Activated CD4-positive, alpha-beta T cell treated with anti-CD3 and anti-CD28 coated beads for 24 hours (primary cell): Measurements from ENCODE around the gene KCNK7.
"Not testable (repeated sequence)": the region's sequence is repeated elsewhere in the genome, so short reads cannot be mapped to it uniquely, and the experiment has no call there.

Experiments used
- DNase-seq, 2 donors: peaks; one replicate each; pipeline ENCODE4 v3.0.0-alpha.2; 2020; ENCODE audit warnings: low read depth in 2 of 2

KCNK7 gene, protein sequence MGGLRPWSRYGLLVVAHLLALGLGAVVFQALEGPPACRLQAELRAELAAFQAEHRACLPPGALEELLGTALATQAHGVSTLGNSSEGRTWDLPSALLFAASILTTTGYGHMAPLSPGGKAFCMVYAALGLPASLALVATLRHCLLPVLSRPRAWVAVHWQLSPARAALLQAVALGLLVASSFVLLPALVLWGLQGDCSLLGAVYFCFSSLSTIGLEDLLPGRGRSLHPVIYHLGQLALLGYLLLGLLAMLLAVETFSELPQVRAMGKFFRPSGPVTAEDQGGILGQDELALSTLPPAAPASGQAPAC

DNA sequence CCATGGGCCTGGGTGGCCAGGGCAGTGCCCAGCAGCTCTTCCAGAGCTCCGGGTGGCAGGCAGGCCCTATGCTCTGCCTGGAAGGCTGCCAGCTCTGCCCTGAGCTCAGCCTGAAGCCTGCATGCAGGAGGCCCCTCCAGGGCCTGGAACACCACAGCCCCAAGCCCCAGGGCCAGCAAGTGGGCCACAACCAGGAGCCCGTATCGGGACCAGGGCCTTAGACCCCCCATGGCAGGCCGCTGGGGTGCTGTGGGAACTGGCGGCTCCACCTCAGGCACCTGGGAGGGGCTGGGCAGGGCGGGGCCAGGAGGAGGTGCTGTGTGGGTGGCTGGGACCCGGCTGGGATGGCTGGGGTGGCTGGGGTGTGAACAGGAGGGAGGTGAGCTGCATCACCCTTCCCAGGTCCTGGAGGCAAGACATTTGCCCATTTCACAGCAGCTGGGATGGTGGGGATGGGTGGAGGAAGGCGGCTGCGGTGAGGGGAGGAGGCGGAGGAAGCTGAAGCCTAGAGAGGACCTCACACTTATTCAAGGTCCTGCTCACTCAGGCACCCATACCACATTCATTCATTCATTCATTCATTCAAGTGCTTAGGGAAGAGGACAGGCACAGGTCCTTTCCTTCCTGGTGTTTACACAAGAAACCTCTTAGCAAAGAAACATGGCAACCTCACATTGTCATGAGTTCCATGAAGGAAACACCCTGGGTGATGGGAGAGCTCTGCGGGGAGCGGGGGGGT lies at the start of gene KCNK7:
KCNK7 (minus strand) TSS at position 258 of the 739 bp plus-strand sequence; CDS start at position 230, 28 bp downstream.
- no peak for DNase-seq

DNA sequence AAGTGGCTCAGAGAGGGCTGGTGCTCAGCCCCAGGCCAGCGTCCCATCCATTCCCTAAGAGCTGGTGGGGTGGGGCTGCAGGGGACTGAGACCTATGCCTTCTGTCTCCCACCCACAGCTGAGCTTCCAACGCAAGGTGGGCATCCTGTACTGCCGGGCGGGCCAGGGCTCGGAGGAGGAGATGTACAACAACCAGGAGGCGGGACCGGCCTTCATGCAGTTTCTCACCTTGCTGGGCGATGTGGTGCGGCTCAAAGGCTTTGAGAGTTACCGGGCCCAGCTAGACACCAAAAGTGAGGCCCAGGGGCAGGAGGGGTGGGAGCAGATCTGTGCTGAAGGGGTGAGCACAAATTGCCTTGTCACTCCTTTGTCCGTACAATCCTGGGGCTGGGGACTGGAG lies 49.2 kb upstream of the KCNK7 start:
- DNase-seq = no peak

DNA sequence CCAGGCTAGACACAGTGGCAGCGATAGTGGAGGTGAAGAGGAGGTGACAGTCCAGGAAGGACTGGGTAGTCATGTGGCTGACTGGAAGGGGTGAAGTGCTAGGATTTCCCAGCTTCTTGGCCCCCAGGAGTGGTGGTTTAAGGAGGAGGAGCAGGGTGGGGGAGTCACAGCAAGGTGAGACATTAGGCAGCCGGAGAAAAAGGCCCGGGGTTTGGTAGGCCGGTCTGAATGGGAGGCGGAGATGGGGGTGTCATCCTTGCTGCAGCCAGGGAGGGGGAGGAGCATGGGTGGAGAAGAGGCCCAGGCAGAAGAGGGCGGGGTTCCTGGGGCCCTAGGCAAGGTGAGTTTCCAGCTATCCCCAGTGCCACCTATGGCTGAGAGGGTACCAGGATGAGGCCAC lies 48.4 kb upstream of the KCNK7 start:
- no peak for DNase-seq

DNA sequence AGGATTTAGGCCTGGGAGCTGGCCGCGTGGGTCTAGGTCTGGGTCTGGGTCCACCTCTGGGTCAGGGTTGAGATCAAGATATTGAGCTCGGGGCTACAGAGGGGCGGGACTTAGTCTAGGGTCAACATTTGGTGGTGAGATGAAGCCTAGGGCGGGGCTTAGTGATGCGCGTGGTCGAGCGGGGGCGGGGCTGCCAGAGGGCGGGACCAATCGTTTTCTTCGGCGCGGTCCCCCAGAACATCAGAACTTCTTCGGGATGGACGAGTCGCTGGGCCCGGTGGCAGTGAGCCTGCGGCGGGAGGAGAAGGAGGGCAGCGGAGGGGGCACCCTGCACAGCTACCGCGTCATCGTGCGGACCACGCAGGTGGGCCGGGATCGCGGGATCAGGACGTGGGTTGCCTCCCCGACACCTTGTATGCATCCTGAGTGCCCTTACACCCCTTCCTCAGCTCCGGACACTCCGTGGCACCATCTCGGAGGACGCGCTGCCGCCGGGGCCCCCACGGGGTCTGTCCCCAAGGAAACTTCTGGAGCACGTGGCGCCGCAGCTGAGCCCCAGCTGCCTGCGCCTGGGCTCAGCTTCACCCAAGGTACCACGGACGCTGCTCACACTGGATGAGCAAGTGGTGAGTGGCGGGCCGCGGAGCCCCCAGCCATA lies 46.5 kb upstream of the KCNK7 start:
- no peak for DNase-seq

DNA sequence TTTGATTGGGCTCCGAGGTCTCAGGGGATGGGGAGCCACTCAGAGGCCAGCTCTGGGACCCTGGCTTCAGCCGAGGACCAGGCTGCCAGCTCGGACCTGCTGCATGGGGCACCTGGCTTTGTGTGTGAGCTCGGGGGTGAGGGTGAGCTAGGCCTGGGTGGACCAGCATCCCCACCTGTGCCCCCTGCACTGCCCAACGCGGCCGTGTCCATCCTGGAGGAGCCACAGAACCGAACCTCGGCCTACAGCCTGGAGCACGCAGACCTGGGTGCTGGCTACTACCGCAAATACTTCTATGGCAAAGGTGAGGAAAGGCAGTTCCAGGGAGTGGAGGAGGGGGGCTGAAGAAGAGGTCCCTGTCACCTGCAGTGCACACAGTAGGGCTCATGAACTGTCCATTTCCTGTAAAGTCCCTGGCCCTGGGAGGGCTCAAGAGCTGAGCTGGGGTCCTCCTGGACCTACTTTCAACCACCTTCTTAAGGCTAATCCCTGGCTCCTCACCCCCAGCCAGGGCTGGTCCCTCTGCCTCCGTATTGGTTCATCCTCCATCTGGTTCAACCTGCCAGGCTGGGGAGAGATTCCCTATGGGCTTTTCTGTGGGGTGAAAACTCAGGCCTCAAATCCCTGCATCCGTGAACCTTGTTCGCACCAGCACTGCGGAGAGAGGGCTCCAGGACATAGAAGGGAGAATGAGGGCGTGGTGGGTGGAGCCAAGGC lies 45.9 kb upstream of the KCNK7 start:
- no peak for DNase-seq

DNA sequence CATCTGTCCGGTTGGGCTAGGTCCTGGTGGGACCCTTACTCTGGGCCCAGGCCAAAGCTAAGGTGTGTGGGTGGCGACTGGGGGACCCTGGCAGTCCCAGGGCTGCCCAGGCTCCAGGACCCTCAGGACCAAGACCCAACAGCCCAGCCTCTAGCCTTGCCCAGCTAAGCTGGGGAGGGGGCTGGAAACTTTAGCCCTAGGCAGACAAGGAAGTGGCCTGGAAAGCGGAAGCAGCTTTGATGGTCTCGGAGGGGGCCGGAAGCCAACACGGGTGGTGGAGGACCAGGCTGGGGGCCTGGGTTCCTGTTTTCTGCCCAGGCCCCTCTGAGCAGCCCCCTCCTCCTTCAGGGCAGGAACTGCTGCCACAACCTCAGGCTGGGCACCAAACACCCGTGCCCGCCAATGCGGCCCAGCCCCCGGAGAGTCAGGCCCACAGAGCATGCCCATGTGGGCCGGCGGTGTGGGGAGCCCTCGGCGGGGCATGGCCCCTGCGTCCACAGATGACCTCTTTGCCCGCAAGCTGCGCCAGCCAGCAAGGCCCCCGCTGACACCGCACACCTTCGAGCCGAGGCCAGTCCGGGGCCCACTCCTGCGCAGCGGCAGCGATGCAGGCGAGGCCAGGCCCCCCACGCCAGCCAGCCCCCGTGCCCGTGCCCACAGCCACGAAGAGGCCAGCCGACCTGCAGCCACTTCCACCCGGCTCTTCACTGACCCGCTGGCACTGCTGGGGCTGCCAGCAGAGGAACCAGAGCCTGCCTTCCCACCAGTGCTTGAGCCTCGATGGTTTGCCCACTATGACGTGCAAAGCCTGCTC lies 45.1 kb upstream of the KCNK7 start:
- DNase-seq = no peak

DNA sequence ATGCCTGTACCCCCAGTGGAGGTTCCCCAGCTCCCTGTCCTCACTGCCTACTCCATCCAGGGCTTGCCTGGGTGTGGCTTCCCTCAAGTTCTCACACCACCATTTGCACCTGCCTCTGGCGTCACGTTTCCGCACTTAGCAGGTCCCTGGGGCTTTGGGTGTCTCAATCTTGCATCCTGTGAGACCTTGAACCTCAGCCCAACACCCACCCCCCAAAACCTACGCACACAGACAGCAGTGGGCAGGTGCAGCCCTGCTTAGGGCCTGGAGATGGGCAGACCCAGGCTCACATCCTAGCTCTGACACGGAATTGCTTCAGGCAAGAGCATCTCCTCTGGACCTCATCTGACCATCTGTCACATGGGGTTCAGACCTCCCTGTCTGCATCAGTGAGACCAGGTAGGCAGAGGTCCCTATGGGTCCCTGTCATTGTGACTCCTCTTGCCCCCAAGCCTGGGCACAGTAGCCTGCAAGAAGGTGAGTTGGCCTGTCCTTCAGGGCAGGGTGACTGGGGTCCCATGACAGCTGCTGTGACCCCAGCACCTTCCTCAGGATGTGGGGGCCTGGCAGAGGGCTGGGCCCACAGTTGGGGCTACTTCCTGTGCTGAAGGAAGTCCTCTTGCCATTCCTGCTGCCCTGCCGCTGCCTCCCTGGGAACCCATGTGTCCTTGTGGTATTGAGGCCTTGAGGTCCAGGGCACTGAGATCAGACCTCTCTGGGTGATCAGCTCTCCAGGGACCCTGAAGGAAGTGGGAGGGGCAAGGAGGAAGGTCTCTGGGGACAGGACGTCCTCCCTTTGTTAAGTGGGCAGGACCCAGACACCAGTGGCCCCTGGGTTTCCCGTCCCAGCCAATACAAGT lies 44.3 kb upstream of the KCNK7 start:
- DNase-seq = no peak

DNA sequence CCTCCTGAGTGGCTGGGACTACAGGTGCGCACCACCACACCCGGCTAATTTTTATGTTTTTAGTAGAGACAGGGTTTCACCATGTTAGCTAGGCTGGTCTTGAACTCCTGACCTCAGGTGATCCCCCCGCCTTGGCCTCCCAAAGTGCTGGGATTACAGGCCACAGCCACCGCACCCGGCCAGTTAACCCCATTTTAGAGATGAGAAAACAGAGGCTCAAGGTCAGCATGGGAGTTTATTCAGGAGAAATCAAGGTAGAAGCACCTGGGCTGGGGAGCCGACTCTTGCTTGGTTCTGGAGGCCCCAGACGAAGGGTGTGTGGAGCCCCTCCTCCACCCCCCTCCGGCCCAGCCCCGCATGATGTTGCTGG lies 43.6 kb upstream of the KCNK7 start:
- not testable (repeated sequence) for DNase-seq

DNA sequence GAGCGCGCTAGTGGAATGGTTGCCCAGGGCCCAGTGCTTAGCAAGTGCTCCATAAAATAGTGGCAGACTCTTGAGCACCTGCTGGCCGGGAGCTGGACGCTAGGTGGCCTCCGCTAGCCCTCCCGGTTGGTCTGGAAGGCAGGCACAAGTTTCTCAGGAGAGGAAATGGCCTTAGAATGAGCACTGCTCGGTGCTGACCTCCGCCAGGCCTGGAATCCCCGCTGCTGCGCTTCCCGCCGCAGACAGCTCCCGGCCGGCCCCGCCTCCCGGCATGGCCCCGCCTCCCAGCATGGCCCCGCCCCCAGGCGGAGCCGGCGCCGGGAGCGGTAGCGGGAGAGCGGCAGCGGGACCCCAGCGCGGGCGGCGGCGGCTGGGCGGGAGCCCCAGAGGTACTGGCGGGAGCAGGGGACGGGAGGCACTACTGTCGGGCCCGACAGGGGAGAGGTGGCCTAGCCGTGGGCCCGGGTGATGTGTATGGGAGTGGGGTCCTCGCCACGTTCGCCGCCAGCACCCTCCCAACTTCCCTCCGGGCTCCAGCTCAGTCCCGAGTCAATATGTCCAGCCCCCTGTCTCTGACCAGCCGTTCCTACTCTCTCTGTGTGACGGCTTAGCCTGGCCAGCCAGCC lies 42.3 kb upstream of the KCNK7 start, which contains the start of gene SIPA1:
SIPA1 (plus strand) TSS at position 308 of the 626 bp plus-strand sequence. CDS start 2,821 bp downstream, outside the sequence.
- peak; percentile 62 to 67 for DNase-seq

DNA sequence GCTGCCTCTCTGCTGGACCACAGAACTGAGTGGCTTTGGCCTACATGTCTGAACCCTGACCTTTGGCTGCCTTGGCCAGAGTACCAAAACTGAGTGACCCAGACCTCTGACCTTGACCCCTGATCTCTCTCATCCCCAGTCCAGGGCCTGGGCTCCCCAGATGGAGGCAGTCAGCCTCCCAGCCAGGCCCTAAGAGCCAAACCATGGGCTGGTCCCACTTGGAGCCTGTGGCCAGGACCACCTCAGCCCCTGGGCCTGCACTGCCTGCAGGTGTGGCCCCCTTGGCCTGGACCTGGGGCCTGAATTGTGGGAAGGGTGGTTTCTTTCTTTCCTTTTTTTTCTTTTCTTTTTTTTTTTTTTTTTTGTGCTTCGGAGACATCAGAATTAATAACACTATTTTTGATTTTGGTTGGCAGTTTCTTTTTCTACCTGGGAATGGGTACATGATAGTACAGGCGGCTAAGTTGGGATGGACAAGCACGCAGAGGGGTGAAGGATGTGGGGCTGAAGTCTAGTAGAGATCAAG lies 41.5 kb upstream of the KCNK7 start:
- DNase-seq = no peak

DNA sequence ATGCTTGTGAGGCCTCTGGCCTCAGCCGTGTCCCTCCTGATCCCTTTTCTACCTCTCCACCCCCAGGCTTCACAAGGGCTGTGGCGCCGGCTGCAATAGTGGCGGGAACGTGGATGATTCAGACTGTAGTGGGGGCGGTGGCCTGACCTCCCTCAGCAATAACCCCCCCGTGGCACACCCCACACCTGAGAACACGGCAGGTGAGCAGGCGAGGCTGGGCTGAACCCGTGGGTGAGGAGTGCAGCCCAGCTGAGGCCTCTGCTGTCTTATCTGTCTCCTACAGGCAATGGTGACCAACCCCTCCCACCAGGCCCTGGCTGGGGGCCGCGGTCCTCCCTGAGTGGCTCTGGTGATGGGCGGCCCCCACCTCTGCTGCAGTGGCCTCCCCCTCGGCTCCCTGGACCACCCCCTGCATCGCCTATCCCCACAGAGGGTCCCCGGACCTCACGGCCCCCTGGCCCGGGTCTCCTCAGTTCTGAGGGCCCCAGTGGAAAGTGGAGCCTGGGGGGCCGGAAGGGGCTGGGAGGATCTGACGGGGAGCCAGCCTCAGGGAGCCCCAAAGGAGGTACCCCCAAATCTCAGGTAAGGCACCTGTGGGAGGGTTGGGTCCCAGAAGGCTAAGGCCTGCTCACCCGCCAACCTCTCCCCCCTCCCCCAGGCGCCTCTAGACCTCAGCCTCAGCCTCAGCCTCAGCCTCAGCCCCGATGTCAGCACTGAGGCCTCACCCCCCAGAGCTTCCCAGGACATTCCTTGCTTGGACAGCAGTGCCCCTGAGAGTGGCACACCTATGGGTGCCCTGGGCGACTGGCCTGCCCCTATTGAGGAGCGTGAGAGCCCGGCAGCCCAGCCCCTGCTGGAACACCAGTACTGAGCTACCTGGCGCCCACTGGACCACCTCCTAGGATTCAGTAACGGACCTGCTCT lies 40.8 kb upstream of the KCNK7 start:
- DNase-seq = no peak

DNA sequence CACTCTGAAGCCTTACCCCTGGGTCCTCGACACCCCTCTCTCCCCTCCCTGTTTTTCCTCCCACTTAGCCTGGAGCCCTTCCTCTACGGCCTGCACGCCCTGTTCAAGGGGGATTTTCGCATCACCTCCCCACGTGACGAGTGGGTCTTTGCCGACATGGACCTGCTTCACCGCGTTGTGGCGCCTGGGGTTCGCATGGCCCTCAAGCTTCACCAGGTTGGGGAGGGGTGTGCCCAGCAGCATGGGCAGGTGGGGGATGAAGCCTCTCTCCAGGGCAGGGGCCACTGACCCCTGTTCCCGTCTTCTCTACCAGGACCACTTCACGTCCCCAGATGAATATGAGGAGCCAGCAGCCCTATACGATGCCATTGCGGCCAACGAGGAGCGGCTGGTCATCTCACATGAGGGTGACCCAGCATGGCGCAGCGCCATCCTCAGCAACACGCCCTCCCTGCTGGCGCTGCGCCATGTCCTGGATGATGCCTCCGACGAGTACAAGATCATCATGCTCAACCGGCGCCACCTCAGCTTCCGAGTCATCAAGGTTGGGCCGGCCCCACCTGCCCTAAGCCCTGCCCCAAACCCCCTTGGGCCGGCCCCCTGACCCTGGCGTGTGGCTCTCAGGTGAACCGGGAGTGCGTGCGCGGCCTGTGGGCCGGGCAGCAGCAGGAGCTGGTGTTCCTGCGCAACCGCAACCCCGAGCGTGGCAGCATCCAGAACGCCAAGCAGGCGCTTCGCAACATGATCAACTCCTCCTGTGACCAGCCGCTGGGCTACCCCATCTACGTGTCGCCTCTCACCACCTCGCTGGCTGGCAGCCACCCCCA lies 39.5 kb upstream of the KCNK7 start:
- no peak for DNase-seq

DNA sequence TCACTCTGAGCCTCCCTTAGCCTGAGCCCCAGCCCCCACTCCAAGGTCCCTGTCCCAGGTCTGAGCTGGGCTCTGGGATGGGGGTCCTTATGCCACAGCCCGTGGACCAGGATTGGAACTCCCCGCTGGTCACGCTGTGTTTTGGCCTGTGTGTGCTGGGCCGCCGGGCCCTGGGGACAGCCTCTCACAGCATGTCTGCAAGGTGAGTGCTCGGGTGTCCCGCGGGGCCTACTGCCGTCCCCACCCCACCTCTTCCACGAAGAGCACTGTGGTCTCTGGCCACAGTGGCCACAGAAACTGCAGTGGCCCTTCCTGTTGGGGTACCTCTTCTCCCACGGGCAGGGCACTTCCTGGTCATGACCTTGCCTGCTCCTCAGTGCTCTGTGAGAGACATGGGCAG lies 38.8 kb upstream of the KCNK7 start:
- no peak for DNase-seq

DNA sequence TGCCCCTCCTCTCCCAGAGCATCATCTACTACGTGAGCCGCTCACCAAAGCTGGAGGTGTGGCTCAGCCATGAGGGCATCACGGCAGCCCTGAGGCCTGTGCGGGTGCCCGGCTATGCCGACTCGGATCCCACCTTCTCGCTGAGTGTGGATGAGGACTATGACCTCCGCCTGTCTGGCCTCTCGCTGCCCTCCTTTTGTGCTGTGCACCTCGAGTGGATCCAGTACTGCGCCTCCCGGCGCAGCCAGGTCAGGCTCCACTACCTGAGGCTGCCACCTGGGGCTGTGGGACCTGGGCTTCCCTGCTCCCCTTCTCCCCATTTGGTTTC lies 38.5 kb upstream of the KCNK7 start:
- no peak for DNase-seq

DNA sequence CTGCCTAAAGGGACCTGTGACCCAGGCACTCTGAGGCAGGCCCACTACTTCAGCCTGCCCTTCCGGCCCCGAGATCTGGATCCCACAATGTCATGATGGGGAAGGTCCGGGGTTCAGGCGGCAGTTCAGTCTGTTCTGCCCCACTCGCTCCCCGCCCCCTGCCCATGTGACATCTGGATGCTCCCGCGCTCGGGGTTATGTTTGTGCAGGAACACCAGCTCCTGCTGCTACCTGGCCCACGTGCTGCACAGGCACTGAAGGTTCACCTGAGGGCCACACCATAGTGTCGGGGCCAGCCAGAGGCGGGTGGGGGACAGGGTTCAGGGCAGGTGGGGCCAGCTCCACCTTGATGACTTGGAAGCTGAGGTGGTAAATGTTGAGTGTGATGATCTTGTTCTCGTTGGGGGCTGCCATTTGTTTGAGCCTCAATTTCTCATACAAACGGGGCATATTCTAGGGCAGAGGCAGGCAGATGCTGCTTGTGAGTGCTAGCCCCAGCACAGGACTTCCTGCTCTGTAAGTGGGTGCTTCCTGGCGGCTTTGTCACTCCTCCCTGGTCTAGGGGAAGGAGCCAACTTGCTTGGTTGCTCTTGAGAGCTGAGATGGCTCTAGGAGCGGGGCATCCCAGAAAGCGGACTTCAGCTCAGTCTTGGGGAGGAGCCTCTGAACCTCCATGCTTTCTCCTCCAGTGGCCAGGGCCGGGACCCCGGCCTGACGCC lies 37.9 kb upstream of the KCNK7 start:
- DNase-seq = no peak

DNA sequence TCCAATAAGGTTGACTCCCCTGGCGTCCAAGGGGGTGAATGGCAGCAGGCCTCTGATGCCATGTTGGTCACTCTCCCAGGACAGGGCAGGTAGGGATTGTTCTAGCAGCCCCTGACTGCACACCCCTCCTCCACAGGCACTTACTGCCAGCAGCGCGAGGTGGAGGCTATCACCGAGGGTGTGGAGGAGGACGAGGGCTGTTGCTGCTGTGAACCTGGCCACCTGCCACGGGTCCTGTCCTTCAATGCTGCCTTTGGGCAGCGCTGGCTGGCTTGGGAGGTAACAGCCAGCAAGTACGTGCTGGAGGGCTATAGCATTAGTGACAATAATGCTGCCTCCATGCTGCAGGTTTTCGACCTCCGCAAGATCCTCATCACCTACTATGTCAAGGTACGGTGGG lies 34.6 kb upstream of the KCNK7 start:
- DNase-seq = no peak

DNA sequence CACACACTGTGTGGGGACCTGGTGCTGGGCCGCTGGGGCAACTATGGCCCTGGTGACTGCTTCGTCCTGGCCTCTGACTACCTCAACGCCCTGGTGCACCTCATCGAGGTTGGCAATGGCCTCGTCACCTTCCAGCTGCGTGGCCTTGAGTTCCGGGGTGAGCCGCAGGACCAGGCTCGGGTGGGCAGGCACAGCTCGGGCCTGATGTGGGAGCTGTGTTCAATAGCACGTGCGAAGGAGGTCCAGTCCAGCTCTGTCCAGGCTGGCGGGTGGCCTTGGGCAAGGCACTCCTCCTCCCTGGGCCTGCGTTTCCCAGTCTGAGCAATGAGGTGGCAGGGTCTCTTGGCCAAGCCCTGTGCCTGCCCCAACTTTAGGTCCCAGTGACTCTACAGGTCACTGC lies 34.0 kb upstream of the KCNK7 start:
- no peak for DNase-seq
